DND-41 (cell line): ENCODE measurements around the gene BAZ2A.

Experiments used
- CTCF ChIP-seq: IDR thresholded peaks from 2 replicates; pipeline ENCODE4 v1.5.1; 2012; ENCODE audit warnings: borderline replicate concordance, low read length, moderate library complexity, mild to moderate bottlenecking; ENCODE audit not compliant: poor library complexity, severe bottlenecking; ENCODE audit errors: extremely low read depth
- EZH2 ChIP-seq: IDR thresholded peaks from 3 replicates; pipeline ENCODE4 v1.6.1; 2012; ENCODE audit warnings: borderline replicate concordance, low read depth, mild to moderate bottlenecking, moderate library complexity, low read length, inconsistent platforms; ENCODE audit not compliant: severe bottlenecking

DNA sequence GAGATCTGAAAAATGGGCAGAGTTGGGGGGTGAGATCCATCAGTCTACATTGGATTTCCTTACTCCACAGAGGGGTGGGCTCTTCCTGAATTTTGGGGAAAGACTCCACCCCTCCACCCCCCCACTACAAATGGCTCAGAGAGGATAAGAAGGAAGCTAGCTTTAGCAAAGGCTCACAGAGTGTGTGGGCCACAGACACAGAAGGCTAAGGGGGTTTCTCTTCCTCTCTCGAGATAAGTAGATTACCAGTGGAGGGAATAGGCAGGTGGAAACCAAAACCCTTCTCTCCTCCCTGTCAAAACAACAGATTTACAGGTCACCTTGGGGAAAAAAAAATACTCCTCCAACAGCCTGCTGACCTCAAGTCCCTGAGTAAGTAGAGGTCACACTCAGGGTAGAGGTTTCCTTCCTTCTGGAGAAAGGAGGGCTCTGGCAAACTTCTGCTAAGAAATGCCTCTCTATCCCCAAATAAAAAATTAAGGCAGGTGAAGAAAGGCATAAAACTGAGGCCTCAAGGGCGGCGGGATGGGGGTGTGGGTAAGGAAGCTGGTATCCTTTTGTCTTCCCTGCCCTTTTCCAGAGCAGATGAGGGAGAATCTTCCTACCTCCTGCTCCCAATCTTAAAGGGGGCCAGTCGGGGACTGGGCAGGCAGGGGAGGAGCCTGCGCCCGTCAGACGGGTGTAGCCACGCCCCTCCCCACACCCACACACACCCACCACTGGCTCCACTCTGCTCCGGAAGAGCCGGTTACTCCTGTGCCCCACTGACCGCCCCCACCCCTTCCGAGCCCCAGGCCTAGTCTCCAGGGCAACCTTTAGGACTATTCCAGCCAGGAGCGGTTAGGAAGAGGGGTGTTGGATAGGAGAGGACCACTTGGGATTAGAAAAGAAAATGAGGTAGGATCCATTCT lies 1.9 kb upstream of the BAZ2A start:
- TF ChIP-seq CTCF (no peak), EZH2 (no peak)
